IMR-90 (cell line): Measurements from ENCODE around the gene FCER1A.

Experiments
- BHLHE40 ChIP-seq: fragments of 150-350 bp; IDR thresholded peaks from 2 replicates; pipeline ENCODE4 v1.6.1; 2016; ENCODE audit warnings: mild to moderate bottlenecking, low read depth, low read length
- CTCF ChIP-seq: conservative IDR thresholded peaks from 2 replicates; pipeline ENCODE4 v1.5.1; 2012; ENCODE audit warnings: mild to moderate bottlenecking, low read depth, low read length, improper control_type of control experiment
- FOS ChIP-seq: fragments of 150-350 bp; IDR thresholded peaks from 2 replicates; pipeline ENCODE4 v1.6.1; 2016; ENCODE audit warnings: low read depth, low read length
- MAFK ChIP-seq: IDR thresholded peaks from 2 replicates; pipeline ENCODE4 v1.6.1; 2012; ENCODE audit warnings: low read depth, low read length, improper control_type of control experiment
- MAZ ChIP-seq: IDR thresholded peaks from 2 replicates; pipeline ENCODE4 v1.6.1; 2012; ENCODE audit warnings: low read depth, mild to moderate bottlenecking, low read length, improper control_type of control experiment, moderate library complexity, borderline replicate concordance
- MXI1 ChIP-seq: IDR thresholded peaks from 2 replicates; pipeline ENCODE4 v1.6.1; 2012; ENCODE audit warnings: low read depth, mild to moderate bottlenecking, low read length, moderate library complexity, borderline replicate concordance
- NFE2L2 ChIP-seq: fragments of 150-350 bp; IDR thresholded peaks from 2 replicates; pipeline ENCODE4 v1.6.1; 2016; ENCODE audit warnings: low read depth, mild to moderate bottlenecking, low read length
- POLR2A ChIP-seq: IDR thresholded peaks from 2 replicates; pipeline ENCODE4 v1.6.1; 2012; ENCODE audit warnings: mild to moderate bottlenecking, low read depth, low read length
- RCOR1 ChIP-seq: IDR thresholded peaks from 2 replicates; pipeline ENCODE4 v1.6.1; 2012; ENCODE audit warnings: mild to moderate bottlenecking, low read length, improper control_type of control experiment; ENCODE audit not compliant: insufficient replicate concordance
- RFX5 ChIP-seq: IDR thresholded peaks from 2 replicates; pipeline ENCODE4 v1.8.0; 2012; ENCODE audit warnings: low read depth, mild to moderate bottlenecking, low read length, moderate library complexity
- SMC3 ChIP-seq: fragments of 150-350 bp; IDR thresholded peaks from 2 replicates; pipeline ENCODE4 v1.6.1; 2016; ENCODE audit warnings: low read depth, mild to moderate bottlenecking, antibody characterized with exemption, low read length, moderate library complexity
- TF ChIP-seq, protein P1 (sequence below): fragments of 150-350 bp; IDR thresholded peaks from 2 replicates; pipeline ENCODE4 v1.6.1; 2017; ENCODE audit warnings: mild to moderate bottlenecking, antibody characterized with exemption, low read length, low read depth

DNA sequence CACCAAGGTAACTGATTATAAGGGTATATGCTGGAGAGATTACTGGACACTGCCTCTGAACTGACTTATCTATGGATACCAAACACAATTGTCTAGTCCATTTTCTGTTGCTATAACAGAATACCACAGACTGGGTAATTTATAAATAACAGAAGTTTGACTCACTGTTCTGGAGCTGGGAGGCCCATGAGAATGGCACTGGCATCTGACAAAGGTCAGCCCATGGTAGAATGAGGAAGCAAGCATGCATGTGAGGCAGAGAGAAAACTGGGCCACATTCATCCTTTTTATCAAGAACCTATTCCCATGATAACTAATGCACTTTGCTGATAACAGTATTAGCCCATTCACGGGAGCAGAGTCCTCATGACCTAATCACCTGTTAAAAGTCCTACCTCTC lies 37.4 kb downstream of the FCER1A start:
- no peak for TF ChIP-seq CTCF
- no peak for TF ChIP-seq POLR2A
- no peak for TF ChIP-seq FOS
- TF ChIP-seq RCOR1: no peak
- TF ChIP-seq, protein P1, sequence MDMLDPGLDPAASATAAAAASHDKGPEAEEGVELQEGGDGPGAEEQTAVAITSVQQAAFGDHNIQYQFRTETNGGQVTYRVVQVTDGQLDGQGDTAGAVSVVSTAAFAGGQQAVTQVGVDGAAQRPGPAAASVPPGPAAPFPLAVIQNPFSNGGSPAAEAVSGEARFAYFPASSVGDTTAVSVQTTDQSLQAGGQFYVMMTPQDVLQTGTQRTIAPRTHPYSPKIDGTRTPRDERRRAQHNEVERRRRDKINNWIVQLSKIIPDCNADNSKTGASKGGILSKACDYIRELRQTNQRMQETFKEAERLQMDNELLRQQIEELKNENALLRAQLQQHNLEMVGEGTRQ: no peak
- TF ChIP-seq SMC3: no peak
- no peak for TF ChIP-seq NFE2L2
- TF ChIP-seq MAZ: no peak
- TF ChIP-seq MAFK: no peak
- TF ChIP-seq RFX5: no peak
- no peak for TF ChIP-seq BHLHE40
- no peak for TF ChIP-seq MXI1
